Measurements from ENCODE around the gene PSTPIP2. TPM values are rescaled to one million over a fixed set of nuclear protein-coding genes. Genes with fewer than 3 reads are reported as not detected.

Gene PSTPIP2
- total and polyA plus RNA-seq, 10 donors, result 18.3 to 153 (median 117) TPM

DNA sequence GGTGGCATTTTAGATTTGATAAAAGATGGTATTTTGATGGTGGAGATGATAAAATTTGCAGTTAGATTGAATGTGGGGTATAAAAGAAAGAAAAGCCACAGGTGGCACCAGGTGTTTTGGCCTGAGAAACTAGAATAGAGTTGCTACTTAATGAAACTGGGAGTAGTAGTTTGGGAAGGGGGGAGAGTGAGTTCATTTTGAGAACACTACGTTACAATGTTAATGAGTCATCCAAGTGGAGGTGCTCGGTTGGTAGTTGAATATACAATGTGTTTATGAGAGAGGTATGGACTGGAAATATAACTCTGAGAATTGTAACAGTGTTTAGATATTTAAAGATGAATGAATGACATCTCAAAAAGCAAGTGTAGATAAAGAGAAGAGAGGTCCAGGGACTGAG, 131.3 kb downstream of the PSTPIP2 start:
- intact Hi-C loops (cut with DNase I; ENCODE audit: low total_unique reads), result no loop called here
- no peaks in the 10 kb centered on the region for H3K9me3 ChIP-seq
- H3K4me3 ChIP-seq, result no peak overlapping the region
- TF ChIP-seq, protein P1, sequence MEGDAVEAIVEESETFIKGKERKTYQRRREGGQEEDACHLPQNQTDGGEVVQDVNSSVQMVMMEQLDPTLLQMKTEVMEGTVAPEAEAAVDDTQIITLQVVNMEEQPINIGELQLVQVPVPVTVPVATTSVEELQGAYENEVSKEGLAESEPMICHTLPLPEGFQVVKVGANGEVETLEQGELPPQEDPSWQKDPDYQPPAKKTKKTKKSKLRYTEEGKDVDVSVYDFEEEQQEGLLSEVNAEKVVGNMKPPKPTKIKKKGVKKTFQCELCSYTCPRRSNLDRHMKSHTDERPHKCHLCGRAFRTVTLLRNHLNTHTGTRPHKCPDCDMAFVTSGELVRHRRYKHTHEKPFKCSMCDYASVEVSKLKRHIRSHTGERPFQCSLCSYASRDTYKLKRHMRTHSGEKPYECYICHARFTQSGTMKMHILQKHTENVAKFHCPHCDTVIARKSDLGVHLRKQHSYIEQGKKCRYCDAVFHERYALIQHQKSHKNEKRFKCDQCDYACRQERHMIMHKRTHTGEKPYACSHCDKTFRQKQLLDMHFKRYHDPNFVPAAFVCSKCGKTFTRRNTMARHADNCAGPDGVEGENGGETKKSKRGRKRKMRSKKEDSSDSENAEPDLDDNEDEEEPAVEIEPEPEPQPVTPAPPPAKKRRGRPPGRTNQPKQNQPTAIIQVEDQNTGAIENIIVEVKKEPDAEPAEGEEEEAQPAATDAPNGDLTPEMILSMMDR (IDR thresholded peaks at IDR 0.05 in 8 of 11, conservative IDR thresholded peaks at IDR 0.05 in 3 of 11), result no peak
- no peak overlapping the region for H3K27ac ChIP-seq
- DNase-seq, result no peak
- H3K36me3 ChIP-seq, result peaks cover 6 to 98% (median 87%) of the 10 kb centered on the region in 6 donors
- WGBS, 5 donors, result 83 to 91% (median 84%) methylated on average over 2 of the region's 2 CpGs
- peaks cover 0 to 16% (median 0%) of the 10 kb centered on the region in 6 donors for H3K4me1 ChIP-seq
- no peaks in the 10 kb centered on the region for H3K27me3 ChIP-seq (replicated peaks in 1 of 7)

DNA sequence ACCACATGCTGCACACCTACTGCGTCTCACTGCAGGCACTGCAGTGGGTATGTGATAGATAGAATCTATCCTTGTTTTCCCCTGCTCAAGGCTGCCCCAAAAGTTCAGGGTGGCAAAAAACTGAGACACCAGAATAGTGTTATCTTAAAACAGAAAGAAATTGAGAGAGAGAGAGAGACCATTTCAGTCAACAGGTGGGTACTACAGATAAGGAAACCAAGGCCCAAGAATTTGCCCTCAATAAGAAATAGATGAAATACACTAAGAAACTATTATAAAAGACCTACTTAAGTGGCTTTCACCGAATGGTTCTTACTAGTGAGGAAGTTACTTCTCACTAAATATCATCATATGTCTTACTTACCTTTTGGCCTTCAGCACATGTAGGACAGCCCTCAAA, 132.8 kb downstream of the PSTPIP2 start:
- peaks cover 6 to 98% (median 83%) of the 10 kb centered on the region in 6 donors for H3K36me3 ChIP-seq
- H3K9me3 ChIP-seq, result no peaks in the 10 kb centered on the region
- H3K4me1 ChIP-seq, result peaks cover 0 to 16% (median 0%) of the 10 kb centered on the region in 6 donors
- H3K27me3 ChIP-seq (replicated peaks in 1 of 7), result no peaks in the 10 kb centered on the region
- TF ChIP-seq POLR2AphosphoS5 (IDR thresholded peaks at IDR 0.05), result no peak
- no peak for TF ChIP-seq POLR2A (IDR thresholded peaks at IDR 0.05)
- TF ChIP-seq, protein P1 (IDR thresholded peaks at IDR 0.05 in 8 of 11, conservative IDR thresholded peaks at IDR 0.05 in 3 of 11), result no peak
- intact Hi-C loops (cut with DNase I; ENCODE audit: low total_unique reads), result no loop called here
- H3K4me3 ChIP-seq, result no peak overlapping the region
- no peak for DNase-seq
- WGBS, 5 donors, result 83 to 91% (median 90%) methylated on average over 2 of the region's 2 CpGs
- peak overlapping the region in 1 of 8 donors; percentile 37 for H3K27ac ChIP-seq

DNA sequence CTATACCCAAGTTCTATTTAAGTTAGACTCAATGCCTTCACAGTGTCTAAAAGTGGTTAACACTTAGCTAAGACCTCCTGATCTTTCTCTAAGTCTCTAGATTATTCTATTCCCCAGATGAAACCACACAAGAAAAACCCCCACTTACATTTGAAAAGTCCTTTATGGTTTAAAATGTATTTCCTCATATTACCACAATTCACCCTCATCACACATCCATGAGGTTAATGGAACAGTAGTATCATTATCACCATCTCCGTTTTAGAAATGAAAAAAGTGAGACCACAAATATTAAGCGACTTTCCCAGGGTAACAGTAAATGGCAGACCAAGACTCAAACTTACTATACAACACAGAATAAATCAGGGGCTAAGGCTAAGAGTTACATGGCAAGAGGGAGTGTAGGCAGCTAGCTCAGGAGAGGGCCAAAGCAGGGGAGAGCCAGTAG, 133.5 kb downstream of the PSTPIP2 start:
- H3K4me1 ChIP-seq, result peaks cover 0 to 16% (median 0%) of the 10 kb centered on the region in 6 donors
- no peaks in the 10 kb centered on the region for H3K9me3 ChIP-seq
- peak overlapping the region in 2 of 8 donors; percentile 6 to 37 for H3K27ac ChIP-seq
- peaks cover 6 to 98% (median 80%) of the 10 kb centered on the region in 6 donors for H3K36me3 ChIP-seq
- TF ChIP-seq POLR2A (IDR thresholded peaks at IDR 0.05) (no peak), POLR2AphosphoS5 (IDR thresholded peaks at IDR 0.05) (no peak)
- no peaks in the 10 kb centered on the region for H3K27me3 ChIP-seq (replicated peaks in 1 of 7)
- intact Hi-C loops (cut with DNase I; ENCODE audit: low total_unique reads), result no loop called here
- H3K4me3 ChIP-seq, result no peak overlapping the region
- WGBS, 5 donors, result 42 to 75% (median 62%) methylated on average over 2 of the region's 2 CpGs
- no peak for DNase-seq

DNA sequence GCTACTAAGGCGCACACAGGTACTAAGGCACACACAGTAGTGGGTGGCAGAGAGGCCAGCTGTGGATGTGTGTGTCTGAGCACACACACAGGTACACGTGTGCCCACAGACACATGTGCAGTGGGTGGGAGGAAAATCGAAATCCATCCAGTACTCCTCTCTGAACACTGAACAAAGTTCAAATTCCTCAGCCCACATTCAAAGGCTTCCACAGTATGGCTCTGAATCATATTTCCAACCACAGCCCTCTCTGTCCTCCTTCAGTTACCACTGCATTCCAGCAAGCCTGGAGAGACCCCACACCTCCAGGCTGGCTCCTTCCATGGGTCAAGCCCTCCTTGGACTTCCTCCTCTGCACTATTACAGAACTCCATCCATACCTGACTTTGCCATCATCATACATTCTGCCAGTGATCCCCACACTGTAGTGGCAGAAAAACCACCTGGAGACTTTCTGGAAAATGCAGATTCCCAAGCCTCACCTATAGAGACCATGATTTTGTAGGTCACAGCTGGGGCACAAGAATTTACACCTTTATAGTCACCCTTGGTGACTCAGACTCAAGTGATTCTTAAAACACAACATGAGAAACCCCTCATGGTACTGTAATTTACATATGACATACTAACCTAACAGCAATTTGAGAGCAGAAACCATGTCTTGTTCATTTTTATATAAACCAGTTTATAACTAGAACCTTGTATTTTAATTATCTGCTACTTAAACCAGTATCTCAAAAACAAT, 136.3 kb downstream of the PSTPIP2 start:
- H3K36me3 ChIP-seq, result peaks cover 2 to 98% (median 70%) of the 10 kb centered on the region in 6 donors
- TF ChIP-seq POLR2AphosphoS5 (IDR thresholded peaks at IDR 0.05) (no peak), POLR2A (IDR thresholded peaks at IDR 0.05) (no peak)
- H3K27ac ChIP-seq, result no peak overlapping the region
- H3K27me3 ChIP-seq (replicated peaks in 1 of 7), result no peaks in the 10 kb centered on the region
- no peak for DNase-seq
- WGBS, 5 donors, result 80 to 100% (median 94%) methylated on average over 3 of the region's 3 CpGs
- intact Hi-C loops (cut with DNase I; ENCODE audit: low total_unique reads), result no loop called here
- no peaks in the 10 kb centered on the region for H3K9me3 ChIP-seq
- peaks cover 0 to 16% (median 0%) of the 10 kb centered on the region in 6 donors for H3K4me1 ChIP-seq
- no peak overlapping the region for H3K4me3 ChIP-seq

Small RNA genes within 50 kb of the gene (small RNA-seq; reads per million reads assigned to genes)
- gene RN7SKP26, result 0 reads per million in 4 donors
- 0 reads per million in 4 donors for gene RNU6-1278P
- gene RNY4P37, result 0 reads per million in 4 donors

Other genes with a start within 250 kb of the PSTPIP2 start
- gene SIGLEC15, start 246.6 kb downstream of the PSTPIP2 start, total RNA-seq, result 1 to 10 TPM in 5 of 7 donors, under 1 TPM in 2; 0.86 to 3.5 (median 1.5) TPM
- gene SIGLEC15, start 246.6 kb downstream of the PSTPIP2 start, polyA plus RNA-seq, result 1 to 10 TPM in 1 of 3 donors, under 1 TPM in 2; 0.28 to 1.8 (median 0.35) TPM
- 10 to 100 TPM; 38.3 to 67.9 (median 49.0) TPM for gene EPG5, start 104.9 kb downstream of the PSTPIP2 start, total RNA-seq
- gene EPG5, start 104.9 kb downstream of the PSTPIP2 start, polyA plus RNA-seq, result 1 to 10 TPM; 4.6 to 6.5 (median 5.7) TPM
- gene ATP5F1A, start 26.0 kb upstream of the PSTPIP2 start, total RNA-seq, result 100 to 1,000 TPM; 250 to 364 (median 271) TPM
- gene ATP5F1A, start 26.0 kb upstream of the PSTPIP2 start, polyA plus RNA-seq, result 100 to 1,000 TPM; 188 to 283 (median 216) TPM
- gene HAUS1, start 32.1 kb upstream of the PSTPIP2 start, total RNA-seq, result 10 to 100 TPM; 15.6 to 21.6 (median 17.8) TPM
- gene HAUS1, start 32.1 kb upstream of the PSTPIP2 start, polyA plus RNA-seq, result 10 to 100 TPM; 31.4 to 44.9 (median 34.6) TPM

All from spleen (tissue), 11 donors.